Activated CD8-positive, alpha-beta memory T cell treated with anti-CD3 and anti-CD28 coated beads for 1 hour (primary cell): Measurements from ENCODE around the gene ASB12.
"Not testable (repeated sequence)": the region's sequence is repeated elsewhere in the genome, so short reads cannot be mapped to it uniquely, and the experiment has no call there.

Experiments used
- DNase-seq, 2 donors: peaks; one replicate each; pipeline ENCODE4 v3.0.0-alpha.2; 2020; ENCODE audit warnings: low read depth in 1 of 2; ENCODE audit errors: extremely low read depth in 1 of 2

Gene ASB12

GRCh38 chrX:64230123-64230970, at the start of gene ASB12:
ASB12 (minus strand) TSS chrX:64230607; CDS start chrX:64225650, 4,957 bp downstream.
- DNase-seq = no peak

DNA sequence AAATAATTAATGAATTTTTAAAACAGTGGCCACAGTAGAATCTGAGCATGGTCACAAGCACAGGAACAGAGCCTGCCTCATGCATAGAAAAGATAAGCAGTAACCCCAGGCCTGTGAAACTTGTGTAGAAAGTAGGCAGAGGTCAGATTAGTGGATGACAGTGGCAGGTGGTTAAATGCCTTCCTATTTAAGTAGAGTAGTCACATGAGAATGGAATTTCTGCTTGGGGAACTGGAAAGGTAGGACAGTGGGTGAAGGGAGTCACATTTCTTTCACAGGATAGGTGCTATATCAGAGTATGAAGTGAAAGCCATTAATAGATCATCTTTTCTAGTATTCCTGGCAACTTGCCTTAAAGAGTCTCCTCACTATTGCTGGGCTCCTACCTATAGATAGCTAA, 34.9 kb upstream of the ASB12 start:
- no peak for DNase-seq

- no peak for DNase-seq
Observed at GRCh38 chrX:64229154-64229553, 1.3 kb downstream of the ASB12 start.

DNA sequence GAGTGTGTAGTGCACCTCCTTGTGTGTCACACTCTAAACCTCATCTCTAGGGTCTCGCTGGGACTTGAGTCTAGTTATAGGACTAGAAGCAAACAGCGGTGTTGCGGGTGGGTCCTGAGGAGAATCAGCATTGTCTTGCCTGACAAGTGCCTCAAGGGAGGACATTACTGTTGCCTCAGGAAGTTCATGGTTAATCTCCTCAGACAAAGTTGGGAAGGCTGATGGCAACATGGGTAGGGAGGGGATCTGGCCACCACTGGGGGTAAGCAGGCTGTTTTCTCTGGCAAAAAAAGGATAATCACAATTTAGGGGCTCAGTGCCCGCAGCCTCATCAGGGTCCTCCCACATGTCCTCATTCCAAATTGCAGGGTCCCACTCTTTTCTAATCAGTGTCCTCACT, 12.4 kb downstream of the ASB12 start:
- no peak for DNase-seq

DNA sequence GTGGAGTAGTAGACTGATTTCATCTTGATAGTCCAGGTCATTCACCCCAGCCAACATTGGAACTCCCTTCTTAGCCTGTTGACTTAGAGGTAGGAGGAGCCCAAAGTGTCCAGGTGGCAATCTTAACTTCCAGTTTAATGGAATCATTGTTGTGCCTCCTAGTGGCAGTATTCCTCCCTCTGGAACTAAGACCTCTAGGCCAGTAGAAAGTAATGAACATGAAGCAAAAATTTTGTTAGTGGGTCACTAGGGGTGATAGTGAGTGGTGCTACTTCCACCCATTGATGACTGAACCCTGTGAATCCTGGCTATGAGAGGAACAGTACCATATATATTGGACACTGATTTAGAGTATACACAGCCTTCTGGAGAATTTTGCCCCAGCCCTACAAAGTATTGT, 16.4 kb downstream of the ASB12 start:
- DNase-seq = not testable (repeated sequence)

DNA sequence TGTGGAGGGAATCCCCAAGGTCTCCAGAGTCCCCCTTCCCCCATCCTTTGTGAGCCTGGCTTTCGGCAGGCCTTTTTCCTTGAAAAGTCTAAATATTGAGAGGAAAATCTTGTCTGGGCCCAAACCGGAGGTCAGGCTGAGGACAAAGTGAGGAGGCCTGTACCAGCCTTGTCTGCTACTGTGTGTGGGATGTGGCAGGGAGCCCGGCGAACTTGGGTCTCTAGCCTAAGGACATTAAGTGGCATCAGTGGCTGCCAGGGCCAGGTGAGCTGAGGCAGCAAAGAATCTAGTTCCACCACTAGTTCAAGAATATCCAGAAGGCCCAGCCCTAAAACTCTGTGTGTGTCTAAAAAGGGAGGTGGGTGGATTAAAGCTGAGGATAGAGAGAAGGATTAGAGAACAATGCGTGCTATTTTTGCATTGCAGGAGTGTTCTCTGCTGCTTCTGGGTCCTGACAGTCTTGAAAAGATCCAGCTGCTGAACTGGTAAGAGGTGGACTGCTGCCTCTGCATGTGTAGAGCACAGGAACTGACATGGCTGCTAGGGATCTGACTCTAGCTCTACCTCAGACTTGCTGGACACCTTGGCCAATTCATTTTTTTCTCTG, 23.7 kb downstream of the ASB12 start:
- no peak for DNase-seq

GRCh38 chrX:64205735-64206501, 24.5 kb downstream of the ASB12 start:
- DNase-seq = peak; percentile 66 to 74

- DNase-seq = peak in 1 of 2 donors; percentile 1
Observed at GRCh38 chrX:64205441-64205734, 25.0 kb downstream of the ASB12 start, which contains the start of gene AMER1. AMER1 (minus strand) TSS chrX:64205708; CDS start chrX:64193286, 12,422 bp downstream.

DNA sequence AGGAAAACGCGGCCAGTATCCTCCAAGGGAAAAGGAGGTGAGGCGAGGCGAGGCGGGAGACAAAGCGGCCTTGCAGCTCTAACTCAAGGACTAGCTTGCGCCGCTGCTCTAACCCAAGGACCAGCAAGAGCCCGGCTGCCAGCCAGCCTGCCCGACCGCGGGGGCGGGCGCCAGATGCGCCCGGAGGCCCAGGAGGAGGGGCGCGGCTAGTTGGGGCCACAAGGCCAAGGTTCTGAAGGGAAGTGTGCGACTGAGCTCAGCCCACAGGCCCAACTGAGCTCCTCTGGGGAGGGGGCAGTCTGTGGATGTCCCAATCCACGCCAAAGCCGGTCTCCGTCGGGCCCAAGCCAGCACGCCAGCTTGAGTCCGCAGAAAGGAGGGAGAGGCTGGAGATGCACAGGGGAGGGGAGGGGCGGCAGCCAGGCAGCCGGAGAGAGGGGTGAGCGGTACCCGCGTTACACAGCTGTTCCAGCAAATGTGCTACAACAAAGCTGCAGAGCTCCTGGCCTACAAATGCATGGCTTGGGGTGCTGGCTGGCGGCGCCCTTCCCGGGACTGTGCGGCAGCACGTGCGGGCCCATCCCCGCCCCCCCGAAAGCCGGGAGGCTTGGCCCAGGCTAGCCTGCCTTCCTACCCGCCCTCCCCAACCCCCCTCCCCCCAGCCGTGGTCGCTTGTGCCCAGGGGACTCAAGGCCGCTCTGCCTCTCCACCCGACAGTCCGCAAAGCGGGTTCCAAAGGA, 25.5 kb downstream of the ASB12 start:
- no peak for DNase-seq

DNA sequence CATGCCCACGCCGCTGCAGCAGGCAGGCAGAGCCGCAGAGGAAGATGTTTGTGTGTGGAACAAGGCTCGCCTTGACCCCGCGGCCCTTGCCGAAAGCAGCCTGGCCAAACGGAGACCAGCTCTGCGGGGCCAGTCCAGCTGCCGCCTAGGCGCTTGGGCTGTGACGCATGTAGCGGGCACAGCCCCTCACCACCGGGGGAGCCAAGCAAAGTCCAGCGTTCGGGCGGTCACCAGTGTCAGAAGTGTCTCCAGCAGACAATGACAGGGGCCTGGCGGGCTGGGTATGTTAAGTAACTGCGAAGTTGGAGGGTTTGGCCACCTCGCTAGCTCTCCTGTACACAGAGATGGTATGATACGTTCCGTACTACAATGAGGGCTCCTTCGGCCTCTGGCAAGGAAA, 26.2 kb downstream of the ASB12 start:
- DNase-seq = no peak

- no peak for DNase-seq
Observed at GRCh38 chrX:64202808-64203325, 27.5 kb downstream of the ASB12 start.

DNA sequence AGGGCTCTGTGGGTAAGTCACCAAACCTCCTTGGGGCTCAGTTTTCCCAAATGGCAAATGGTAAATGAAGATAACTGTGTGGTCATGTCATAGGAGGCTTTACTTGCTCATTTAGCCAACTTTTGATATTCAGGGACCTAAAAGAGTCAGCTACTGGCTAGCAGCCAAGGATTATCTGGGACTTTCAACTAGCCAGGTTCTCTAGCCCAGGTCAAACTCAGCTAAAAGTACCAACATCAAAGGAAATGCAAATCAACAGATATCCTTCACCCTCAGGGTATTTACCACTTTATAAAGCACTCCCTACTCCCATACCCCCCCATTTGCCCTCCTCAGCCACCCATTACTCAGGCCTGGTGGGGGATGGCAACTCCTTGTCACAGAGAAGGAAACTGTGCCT, 32.4 kb downstream of the ASB12 start:
- DNase-seq = no peak

DNA sequence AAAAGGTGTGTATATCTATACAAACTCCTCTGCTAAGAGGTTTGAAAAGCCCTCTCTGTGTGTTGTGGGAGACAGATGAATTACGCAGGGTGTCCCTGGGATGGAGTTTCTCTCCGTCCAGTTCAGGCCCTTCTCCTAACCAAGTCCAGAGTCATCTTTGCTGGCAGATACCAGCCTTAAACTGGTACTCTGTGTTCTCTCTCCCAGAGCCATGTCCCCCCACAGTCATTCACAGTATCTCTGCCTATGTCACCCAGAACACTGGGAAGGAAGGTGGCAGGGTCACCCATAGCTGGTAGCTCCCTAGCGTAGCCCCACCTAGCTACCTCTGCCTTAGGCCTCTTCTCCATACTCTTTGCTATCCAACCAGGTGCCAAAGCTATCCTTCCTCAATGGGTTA, 33.8 kb downstream of the ASB12 start:
- no peak for DNase-seq

DNA sequence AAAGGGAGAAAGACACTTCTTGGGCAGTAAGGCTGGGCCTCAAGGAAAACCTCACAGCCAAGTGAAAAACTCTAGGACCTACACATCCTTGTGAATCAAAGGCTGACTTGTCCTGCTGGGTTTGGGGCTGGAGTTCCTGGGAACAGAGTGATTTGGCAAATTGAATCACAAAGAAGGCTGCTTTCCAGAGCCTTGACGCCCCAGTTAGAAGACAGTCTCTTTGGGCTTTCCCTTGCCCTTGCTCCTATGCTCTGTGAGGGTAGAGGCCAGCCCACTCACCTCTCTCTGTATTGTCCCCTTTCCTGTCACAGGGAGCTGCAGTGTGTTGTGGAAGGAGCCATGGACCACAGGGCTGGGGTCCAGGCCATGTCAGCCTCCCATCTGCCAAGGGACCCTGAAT, 34.5 kb downstream of the ASB12 start:
- no peak for DNase-seq

DNA sequence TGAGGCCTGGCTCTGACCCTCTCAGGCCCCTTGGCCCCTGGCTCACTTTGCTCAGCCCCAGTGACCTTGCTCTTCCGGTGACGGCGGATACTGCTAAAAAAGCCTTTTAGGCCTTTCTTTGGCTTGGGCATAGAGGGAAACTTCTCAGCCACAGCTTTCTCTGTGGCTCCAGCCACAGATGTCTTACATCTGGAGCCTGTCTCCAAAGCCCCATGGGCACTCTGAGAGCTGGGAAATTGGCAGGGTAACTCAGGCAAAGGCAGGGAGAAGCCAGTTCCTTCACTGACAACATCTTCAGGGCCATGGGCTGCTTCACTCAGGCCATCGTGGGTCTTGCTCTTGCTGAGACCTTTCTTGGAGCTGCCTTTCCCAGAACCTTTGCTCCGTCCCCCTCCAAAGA, 37.7 kb downstream of the ASB12 start:
- no peak for DNase-seq

GRCh38 chrX:64192040-64192439, 38.4 kb downstream of the ASB12 start:
- no peak for DNase-seq

- no peak for DNase-seq
Observed at GRCh38 chrX:64191281-64192010, 39.0 kb downstream of the ASB12 start.

- no peak for DNase-seq
Observed at GRCh38 chrX:64190136-64190740, 40.2 kb downstream of the ASB12 start.

DNA sequence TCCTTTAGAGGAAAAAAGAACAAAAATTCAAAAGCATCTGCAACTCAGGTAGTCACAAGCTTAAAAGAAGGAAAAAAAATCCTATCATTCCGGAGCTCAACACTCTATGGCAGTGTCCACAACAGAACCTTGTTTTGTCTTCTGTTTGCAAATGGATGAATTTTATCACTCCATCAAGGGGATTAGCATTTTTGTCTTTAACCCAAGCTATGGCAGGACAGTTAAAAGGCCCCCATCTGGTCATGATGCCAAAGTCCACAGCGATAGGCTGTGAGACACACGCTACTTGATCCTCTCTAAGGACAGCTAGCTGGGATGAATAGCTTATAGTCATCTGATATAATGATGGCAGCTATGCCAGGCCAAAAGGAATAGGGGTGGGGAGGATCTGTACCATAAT, 41.5 kb downstream of the ASB12 start:
- DNase-seq = no peak

GRCh38 chrX:64187762-64188150, 42.7 kb downstream of the ASB12 start:
- no peak for DNase-seq
